Activated CD8-positive, alpha-beta memory T cell treated with anti-CD3 and anti-CD28 coated beads, Interleukin-2, amount 50 U/mL, for 4 hours (primary cell): ENCODE results near the gene SNX30.

Experiments
- DNase-seq: peaks from one replicate; pipeline ENCODE4 v3.0.0-alpha.2; 2020

The SNX30 gene

DNA sequence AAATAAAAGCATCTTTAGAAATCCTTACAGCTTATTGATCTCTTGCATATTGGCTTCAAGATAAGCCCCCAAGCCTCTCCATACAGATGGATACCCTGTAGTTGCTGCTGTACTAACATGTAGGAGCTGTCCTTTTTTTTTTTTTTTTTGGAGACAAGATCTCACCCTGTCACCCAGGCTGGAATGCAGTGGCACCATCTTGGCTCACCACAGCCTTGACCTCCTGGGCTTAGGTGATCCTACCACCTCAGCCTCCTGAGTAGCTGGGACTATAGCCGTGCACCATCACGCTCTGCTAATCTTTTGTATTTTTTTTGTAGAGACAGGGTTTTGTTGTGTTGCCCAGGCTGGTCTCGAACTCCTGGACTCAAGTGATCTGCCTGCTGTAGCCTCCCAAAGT lies 35.4 kb downstream of the SNX30 start:
- DNase-seq: no peak

DNA sequence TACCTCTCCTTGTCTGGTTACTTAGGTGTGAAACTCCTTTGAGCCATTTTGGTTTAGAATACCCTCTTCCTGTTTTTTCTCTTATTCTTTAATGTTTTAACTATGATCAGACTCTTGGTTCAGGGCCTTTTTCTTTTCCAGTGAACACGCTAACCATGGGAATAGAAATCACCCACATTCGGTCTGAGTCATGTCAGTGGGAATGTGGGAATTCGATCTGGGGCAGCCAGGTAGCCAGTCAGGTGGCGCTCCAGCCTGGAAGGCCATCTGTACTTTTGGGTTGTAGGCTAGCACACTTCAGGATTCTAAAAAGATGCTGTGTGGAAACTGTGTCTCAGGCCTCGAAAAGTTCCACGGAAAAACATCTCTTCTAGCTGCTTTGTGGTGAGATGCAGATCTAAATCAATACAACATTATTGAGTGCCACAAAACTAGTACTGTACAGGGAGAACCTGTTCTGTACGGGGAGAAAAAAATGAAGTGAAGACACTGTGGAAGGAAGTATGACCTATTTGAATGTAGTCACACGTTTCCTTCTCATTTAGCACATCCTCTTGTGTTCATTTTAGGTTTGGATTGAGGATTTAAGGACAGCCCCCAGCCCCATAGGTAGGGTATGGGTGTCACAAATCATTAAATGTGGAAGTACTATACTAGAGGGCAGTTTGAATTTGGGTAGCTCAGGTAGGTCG lies 36.4 kb downstream of the SNX30 start:
- DNase-seq: no peak

DNA sequence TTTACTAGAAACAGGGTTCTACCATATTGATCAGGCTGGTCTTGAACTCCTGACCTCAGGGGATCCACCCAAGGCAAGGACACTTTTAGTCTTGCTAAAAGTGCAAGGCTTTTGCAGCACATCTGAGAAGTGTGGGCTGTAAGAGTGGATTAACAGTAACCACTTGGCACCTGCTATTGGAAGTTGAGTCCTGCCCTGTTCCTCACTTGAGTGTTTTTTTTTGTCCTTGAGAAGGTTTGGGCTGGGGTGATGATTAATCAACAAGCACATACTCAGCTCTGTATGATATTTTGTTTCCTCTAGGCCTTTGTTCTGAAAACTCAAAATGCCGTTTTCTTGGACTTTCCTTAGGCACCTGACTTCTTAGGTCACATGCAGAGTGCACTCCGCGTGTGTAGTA lies 37.4 kb downstream of the SNX30 start:
- DNase-seq: no peak

DNA sequence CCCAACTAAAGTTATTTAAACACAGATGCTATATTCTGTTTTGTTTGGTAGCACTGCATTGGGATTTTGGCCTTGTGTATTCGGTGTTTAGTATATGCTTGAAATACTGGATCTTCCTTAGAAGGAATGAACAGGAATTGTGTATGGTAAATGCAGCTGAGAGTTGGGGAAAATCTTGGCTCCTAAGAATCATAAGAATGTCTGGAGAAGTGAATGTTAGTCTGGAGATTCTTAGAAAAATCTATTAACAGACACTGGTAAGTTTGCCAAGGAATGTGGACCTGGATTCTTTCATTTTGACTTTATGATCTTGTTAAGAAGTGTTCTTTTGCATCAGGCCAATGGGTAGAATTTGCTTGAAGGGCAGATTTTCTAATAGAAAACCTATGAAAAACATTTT lies 38.9 kb downstream of the SNX30 start:
- DNase-seq: no peak

DNA sequence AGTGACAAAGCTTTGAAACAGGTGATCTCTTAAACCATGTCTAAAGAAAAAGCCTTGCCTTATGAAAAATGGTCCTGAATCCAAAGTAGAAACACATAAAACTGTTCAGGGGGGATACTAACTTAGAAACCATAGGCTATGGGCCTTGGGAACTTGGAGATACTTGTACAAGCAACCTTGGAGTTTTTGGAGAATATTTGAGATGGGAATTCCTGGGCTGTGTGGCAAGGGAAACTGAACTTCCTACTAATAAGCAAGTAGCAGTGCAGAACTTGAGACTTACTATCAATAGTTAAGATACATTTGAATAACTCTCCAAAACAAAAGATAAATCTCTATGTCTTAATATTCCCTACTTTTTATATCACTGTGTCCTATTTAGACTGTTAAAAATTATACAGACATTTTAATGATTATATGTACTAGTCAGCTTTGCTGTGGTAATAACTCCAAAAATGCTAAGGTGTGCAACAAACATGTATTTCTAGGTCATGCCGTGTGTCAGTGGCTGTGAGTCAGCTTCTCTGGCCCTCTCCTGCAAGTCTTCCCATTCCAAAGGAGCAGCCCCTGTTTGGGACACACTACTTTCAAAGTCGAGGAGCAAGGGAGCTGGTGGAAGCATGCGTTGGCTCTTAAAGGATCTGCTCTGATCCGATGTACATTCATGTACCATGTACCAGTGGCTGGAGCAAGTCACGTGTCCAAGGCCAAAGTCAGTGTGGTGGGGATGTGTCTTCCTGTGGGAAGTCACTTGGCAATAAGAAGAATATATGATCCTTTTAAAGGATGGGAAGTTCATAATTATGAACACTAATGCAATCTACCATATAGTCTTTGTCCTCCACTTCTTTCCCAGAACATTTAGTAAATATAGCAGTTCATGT lies 39.6 kb downstream of the SNX30 start:
- no peak for DNase-seq

DNA sequence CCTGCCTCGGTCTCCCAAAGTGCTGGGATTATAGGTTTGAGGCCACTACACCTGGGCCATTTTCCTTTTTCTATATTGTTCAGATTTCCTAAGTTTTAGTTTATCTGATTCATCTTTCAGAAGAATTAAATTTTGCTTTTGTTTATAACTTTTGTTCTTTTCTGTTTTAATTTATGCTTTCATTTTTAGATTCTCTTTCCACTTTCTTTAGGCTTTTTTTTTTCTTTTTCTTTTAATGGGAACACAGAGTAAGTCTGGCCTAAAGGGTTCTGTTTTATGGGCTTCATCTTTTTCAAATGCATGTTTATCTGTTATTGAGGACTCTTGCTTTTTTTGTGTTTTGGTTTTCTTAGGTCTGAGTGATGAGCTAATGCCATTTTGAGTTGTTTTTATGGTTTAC lies 42.1 kb downstream of the SNX30 start:
- DNase-seq: no peak

DNA sequence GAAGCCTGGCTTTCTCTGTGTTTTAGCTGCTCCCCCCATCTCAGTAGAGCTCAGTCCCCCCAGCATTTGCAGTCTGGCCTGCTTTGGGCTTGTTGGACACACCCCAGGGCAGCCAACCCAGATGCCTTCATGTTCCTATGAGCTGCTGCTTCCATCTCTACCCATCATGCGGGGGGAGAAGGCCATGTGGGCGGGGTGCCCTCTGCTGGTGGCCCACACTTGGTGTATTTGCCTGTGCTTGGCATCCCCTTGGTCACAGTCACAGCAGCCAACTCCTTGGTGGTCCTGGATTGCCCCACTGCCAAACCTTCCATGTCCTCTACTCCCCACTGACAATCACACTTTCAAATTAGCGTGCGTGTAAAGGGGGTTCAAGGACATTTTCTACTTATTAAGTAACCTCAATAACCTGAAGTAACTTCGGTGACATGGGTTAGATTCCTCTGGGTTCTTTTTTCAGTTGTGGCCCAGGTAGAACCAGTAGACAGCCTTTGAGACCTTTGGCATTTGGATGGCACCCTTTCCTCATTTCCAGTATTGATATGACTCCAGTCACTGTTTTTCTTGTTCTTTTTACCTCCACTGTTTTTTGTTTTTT lies 42.8 kb downstream of the SNX30 start:
- peak; percentile 87 for DNase-seq

DNA sequence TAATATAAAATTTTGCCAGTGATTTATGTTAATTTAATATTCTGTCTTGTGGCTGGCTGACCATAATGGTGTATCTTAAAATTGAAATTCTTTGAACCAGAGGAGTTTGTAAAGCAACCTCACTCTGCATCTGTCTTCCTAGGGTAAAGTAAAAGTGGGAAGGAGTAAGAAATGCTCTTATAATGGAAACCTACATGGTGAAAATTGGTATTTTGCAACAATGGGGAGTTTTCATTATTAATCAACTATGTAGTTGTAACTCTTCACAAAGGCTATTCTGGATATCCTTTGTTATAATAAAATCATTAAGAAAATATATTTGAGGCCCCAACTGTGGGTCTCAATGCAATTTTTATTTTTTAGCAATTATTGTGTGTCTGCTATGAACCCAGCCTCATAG lies 44.2 kb downstream of the SNX30 start:
- no peak for DNase-seq

DNA sequence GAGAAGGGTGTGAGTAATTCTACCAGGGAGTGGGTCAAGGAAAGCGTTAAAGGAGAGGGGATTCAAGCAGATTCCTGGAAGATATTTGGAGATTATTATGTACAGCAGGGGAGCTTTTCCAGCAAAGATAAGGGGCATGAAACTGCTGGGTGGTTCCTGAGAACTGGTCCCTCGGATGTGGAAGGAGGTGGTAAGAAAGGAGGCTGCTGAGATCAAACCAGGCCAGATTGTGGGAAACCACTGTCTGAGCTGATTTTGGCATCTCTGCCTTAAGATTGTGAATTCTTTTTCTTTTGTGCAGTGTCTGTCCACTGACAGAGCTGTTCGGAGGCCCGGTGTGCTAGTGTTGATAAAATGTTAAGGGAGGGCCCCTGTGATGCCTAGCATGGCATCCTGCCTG lies 45.4 kb downstream of the SNX30 start:
- no peak for DNase-seq

DNA sequence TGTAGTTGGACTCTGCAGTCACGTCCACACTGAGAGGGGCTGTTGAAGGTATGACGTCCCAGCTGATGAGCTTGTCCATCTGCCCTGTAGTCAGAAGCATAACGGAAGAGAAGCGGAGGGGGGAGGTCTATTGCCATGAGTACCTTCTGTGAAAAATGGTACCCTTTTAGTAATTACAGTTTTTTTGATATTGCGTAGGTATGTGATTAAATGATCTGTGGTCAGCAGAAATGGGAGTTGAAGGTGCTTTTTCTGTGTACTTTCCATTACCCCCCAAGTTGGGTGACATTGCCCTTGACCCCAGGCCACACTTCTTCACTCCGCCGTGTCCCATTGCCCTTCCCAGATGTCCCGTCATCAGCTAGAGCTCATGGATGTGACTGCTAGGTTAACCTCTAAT lies 45.9 kb downstream of the SNX30 start:
- DNase-seq: no peak

DNA sequence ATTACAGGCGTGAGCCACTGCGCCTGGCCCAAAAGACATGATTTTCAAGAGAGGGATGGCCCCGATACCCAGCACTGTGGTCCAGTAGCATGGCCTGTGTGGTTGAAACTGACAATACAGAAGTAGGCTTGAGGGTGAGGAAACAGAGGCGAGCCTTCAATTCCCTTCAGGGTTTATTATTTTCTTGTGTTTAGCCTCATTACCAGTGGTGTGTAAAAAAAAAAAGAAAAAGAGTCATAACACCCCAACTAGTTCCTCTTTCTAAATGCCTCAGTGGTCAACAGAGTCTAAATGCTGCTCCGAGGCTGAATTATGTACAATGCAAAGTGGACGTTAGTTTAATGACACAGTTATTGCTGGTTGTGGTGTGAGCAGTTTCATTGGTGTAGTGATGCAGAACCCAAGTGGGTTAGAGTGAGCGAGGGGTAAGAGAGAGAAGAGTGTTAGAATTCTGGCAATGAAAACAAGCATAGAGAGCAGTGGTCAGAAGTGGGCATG lies 58.8 kb downstream of the SNX30 start:
- no peak for DNase-seq

DNA sequence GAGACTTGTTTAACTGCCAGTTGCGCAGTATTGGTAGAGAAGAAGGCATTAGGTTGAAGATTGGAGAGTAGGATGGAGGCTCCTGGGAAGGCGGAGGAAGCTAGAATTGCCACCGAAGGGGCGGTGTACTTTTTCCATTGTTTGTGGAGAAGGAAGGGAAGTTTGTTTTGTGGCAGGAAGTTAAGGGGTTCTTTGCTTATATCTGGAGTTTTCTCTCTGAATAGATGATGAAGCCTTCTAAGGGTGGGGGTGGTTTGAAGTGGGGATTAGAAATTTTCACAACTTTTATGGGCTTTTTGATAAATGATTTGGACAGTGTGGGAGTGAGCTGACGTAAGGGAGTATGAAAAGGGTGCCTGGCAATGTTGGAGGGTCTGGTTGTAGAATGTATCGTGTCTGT lies 59.3 kb downstream of the SNX30 start:
- no peak for DNase-seq

DNA sequence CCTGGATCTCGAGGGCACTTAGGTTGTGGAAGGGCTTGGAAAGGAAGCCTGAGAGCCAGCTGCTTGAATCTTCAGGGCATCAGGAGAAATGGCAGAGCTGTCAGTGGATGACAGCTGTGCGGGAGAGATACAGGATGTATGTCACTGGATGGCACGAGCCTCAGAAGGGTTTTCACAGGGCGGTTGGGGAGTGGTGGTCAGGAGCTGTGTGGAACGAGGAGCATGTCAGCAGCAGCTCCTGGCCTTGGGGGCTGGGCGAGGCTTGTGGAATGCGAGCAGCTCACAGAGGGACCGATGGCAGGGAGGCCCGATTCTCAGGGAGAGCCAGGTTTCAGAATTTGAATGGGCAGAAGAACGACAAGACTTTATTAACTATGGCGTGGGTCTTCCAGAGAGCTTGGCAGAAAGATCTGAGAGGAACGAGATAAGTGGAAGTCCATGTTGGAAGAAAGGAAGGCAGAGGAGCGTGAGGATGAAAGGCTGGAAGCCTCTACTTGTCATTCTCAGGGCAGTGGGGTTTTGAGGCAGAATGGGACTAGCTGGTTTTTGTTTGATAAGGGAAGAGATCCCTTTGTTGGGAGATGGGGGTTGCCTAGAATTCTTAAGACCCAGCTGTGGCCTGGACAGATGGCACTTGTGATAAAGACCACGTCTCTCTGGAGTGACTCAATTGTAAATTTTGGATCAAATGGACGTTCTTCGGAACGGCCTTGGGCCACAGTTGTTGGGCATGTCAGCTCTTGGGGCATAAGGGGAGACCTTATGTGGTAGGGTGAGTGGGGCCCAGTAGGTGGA lies 60.3 kb downstream of the SNX30 start:
- DNase-seq: no peak

DNA sequence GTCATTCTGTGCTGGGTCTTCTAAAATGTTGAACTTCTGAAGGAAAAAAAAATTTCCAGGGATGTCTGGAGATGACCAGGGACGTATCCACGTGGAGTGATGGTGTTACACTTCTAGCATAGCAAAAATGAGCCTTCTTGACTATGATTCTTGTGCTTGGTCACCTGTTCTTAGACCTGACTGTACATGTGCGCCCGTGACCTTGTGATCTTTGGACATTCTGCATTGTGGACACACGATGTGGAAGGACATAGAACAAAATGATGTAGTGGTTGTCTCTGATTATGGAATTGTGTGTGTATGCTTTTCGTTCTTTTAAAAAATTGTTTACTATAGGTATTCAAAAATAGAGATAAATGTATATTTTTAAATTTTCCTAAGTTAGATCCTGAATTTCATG lies 61.0 kb downstream of the SNX30 start:
- DNase-seq: no peak

DNA sequence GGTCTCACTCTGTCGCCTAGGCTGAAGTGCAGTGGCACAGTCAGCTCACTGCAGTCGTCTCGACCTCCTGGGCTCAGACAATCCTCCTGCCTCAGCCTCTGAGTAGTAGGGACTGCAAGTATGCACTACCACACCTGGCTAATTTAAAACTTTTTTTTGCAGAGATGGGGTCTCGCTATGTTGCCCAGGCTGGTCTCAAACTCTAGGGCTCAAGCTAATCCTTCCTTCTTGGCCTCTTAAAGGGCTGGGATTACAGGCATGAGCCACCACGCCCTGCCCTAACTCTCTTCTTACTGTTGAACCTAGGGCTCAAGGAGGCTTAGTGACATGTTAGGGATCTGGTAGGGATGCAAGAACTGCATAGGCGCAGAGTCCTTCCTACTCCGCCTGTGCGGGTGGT lies 65.3 kb downstream of the SNX30 start:
- no peak for DNase-seq

DNA sequence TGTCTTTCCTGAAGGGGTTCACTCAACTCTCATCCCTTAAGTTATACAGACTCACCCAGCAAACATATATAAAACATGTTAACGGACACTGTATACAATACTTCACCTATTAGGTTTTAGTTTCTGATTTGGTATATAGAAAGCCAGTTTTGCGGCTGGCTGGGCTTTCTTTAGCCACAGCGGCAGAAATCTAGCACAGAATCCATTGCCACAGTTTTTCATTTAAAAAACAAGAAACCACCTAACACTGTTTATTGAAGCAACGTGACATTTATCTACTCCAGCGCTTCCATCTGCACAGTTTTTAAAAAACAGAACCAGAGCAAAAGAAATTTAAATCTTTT lies 67.3 kb downstream of the SNX30 start:
- DNase-seq: no peak

DNA sequence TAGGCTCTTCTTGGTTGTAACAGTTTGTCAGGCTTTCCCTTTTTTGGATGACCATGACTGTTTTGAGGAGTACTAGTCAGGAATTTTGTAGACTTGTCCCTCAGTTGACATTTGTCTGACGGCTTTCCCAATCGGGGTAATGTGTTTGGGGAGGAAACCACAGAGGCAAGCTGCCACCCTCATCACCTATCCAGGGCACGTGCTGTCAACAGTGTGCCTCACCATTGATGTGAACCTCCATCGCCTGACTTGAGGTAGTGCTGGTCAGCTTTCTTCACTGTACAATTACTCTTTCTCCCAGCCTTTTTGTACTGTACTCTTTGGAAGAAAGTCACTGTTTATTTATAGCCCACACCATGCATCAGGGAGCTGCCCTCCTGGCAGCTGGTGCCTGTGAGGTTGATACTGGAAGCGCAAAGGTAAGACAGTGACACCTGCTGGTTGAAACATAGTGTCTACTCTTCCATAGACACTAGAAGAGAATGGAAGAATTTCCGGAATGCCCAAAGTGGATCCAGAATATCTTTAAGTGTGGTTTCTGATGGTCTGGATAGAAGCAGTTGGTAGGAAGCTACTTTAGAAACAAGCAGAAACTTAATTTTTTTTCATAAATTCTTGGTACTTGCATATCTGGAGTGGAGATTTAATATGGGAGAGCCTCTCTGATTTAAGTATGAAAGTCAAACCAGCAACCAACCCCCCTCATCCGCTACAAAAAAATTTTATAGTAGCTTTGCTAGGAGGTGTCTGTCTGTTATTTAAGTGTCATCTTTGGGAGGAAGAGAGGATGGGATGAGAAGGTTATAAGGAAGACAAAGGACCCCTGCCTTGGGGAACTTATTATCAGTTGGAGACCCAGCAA lies 69.3 kb downstream of the SNX30 start:
- DNase-seq: no peak

DNA sequence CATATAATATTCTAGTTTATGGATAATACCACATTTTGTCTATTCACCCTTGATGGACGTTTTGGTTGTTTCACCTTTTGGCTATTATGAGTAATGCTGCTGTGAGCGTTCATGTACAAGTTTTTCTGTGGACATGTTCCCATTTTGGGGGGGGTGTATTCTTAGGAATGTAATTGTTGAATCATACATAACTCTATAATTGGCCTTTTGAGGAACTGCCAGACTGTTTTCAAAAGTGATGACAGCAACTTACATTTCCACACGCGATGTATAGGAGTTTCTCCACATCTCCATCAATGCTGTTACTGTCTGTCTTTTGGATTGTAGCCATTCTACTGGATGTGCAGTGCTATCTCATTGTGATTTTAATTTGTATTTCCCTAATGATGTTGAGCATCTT lies 70.3 kb downstream of the SNX30 start:
- DNase-seq: no peak

DNA sequence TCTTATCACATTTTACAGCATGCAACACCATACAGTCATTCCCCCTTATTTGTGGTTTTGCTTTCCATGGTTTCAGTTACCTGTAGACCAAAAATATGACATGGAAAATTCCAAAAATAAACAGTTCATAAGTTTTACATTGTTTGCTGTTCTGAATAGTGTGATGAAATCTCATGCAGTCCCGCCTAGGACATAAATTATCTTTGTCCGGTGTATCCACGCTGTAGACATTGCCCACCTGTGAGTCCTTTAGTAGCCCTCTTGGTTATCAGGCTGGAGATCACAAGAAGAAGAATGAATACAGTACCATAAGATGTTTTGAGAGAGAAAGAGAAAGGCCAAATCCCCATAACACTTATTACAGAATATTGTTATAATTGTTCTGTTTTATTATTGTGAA lies 72.1 kb downstream of the SNX30 start:
- no peak for DNase-seq

DNA sequence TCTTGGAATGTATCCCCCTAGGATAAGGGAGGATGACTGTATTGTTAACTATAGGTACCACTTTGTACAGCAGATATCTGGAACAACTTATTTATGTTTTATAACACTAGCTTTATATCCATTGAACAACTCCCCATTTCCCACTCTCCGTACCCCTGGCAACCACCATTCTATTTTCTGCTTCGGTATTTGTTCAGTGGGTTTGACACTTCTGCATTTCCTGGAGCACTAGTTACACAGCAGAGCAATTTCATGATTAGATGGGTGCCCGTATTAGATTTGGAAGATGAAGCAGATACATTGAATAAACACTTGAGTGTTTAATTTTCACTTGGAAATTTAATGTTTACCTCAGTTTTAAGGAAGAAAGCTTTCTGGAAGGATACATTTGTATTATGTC lies 72.7 kb downstream of the SNX30 start:
- no peak for DNase-seq

DNA sequence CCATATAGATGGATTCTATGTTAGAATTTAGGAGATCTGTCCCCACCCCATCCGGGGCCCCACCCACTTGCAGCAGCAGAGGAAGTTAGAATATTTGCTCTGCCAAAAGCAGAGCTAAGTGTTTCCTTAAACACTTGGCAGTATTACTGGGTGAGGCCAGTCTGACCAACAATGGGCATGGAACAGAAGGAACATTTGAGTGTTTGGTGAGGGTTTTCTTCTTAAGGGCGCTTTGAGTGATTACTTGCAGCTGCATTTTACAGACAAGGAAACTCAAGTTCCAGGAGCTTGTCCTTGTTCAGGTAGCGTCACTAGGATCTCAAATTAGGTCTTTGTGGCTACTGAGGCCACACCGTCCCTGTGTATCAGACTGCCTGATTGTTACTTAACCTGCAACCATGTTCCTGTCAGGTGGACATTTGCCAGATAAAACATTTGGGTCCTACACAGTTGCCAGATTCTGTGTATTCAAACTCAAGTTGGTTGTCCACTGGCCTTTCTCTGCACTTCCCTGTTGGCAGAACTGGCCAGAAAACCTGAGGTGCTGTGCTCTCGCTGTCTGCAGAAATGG lies 80.8 kb downstream of the SNX30 start:
- DNase-seq: no peak

DNA sequence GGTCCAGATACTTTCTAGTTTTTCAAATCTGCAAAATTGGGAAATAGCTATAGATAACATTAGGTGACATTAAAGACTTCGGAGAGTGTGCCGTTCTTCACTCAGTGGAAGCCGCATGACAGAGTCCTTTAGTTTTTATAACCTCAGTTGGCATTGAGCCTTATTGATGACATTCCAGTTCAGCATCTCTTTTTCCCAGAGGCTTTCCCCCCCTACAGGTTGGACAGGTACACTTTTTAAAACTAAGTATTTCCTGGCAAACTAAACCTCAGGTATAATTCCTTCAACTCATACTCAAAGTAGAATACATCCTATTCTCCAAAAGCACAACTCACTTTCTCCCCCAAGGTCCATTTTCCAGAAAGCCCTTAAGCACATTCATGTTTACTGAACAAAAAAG lies 81.4 kb downstream of the SNX30 start:
- DNase-seq: no peak
